A549 (cell line): ENCODE measurements around the gene SMIM15. TPM values are rescaled to one million over a fixed set of nuclear protein-coding genes. Genes with fewer than 3 reads are reported as not detected.

Source experiments
- ATAC-seq, 2 experiments: fragments of 200-7000 bp in 1 of 2; fragments of >200 bp in 1 of 2; cut with Nextera tagmentation in 1 of 2; cut with Tn5 transposase in 1 of 2; 3 replicates each; pipeline versions ENCODE4 v1.8.0 to v1.9.1; 2018 to 2020; ENCODE audit warnings: mild to moderate bottlenecking in 1 of 2, moderate library complexity in 1 of 2
- CTCF ChIA-PET: fragments of 300-600 bp; sonication (Branson Sonifier 250); formaldehyde crosslinking; extraction: SDS; loops from one replicate; lab custom pipeline; 2021; ENCODE audit warnings: antibody characterized with exemption, inconsistent platforms; lab: Yijun Ruan, JAX
- POLR2A ChIA-PET: fragments of 350-600 bp; formaldehyde crosslinking; extraction: SDS; loops from one replicate; lab custom pipeline; 2021; ENCODE audit warnings: antibody characterized with exemption, inconsistent platforms; lab: Yijun Ruan, JAX
- DNase-seq, 2 experiments: peaks; one replicate each; pipeline versions ENCODE4 v3.0.0 to v3.0.0-alpha.2; 2011 to 2016; ENCODE audit warnings: low read depth in 1 of 2, low spot score in 1 of 2
- FAIRE-seq: peaks from 2 replicates; lab custom pipeline; 2011; peaks lifted over from hg19 to GRCh38; lab: Jason Lieb, UNC
- H3K27ac ChIP-seq, 2 experiments: fragments of >200 bp; sonication (Bioruptor Twin); formaldehyde crosslinking; 3 replicates each; pipeline ENCODE4 v1.5.1; 2016 to 2017
- H3K4me1 ChIP-seq: fragments of >200 bp; sonication (Bioruptor Twin); formaldehyde crosslinking; 3 replicates; pipeline ENCODE4 v1.6.1; 2016
- H3K4me2 ChIP-seq: fragments of >200 bp; sonication (Bioruptor Twin); formaldehyde crosslinking; 3 replicates; pipeline ENCODE4 v1.6.1; 2016
- H3K4me3 ChIP-seq: fragments of >200 bp; sonication (Bioruptor Twin); formaldehyde crosslinking; 3 replicates; pipeline ENCODE4 v1.5.1; 2016
- H3K9me3 ChIP-seq: fragments of >200 bp; sonication (Bioruptor Twin); formaldehyde crosslinking; 3 replicates; pipeline ENCODE4 v1.6.1; 2016
- BCL3 ChIP-seq: fragments of >200 bp; sonication (Bioruptor Twin); formaldehyde crosslinking; IDR thresholded peaks from 3 replicates; pipeline ENCODE4 v1.6.1; 2016
- CTCF ChIP-seq: fragments of >200 bp; sonication (Bioruptor Twin); formaldehyde crosslinking; IDR thresholded peaks from 3 replicates; pipeline ENCODE4 v1.5.1; 2016
- E2F6 ChIP-seq: IDR thresholded peaks from 2 replicates; pipeline ENCODE4 v1.6.1; 2012; ENCODE audit warnings: low read depth, borderline replicate concordance
- EHF ChIP-seq: fragments of 250-450 bp; sonication (Bioruptor Pico); IDR thresholded peaks from 2 replicates; pipeline ENCODE4 v1.5.0; 2020; ENCODE audit warnings: mild to moderate bottlenecking
- EHMT2 ChIP-seq: fragments of 200-600 bp; sonication (generic); IDR thresholded peaks from 2 replicates; pipeline ENCODE4 v1.6.1; 2016; ENCODE audit warnings: antibody characterized with exemption, low read depth, mild to moderate bottlenecking, moderate library complexity
- EP300 ChIP-seq, 2 experiments: fragments of >200 bp; sonication (Bioruptor Twin); formaldehyde crosslinking; IDR thresholded peaks; 2 replicates in 1 of 2; 3 replicates in 1 of 2; pipeline ENCODE4 v1.6.1; 2016 to 2017
- ESRRA ChIP-seq: fragments of 150-350 bp; IDR thresholded peaks from 2 replicates; pipeline ENCODE4 v1.6.1; 2014; ENCODE audit warnings: mild to moderate bottlenecking, low read length, borderline replicate concordance
- FOSL2 ChIP-seq, 2 experiments: fragments of 450-650 bp in 1 of 2; fragments of >200 bp in 1 of 2; sonication (Bioruptor Twin) in 1 of 2; formaldehyde crosslinking; IDR thresholded peaks; 2 replicates each; pipeline versions ENCODE4 v1.5.0 to v1.6.1; 2016 to 2020; ENCODE audit warnings: mild to moderate bottlenecking in 1 of 2, moderate library complexity in 1 of 2
- HDAC2 ChIP-seq: fragments of 200-600 bp; sonication (generic); IDR thresholded peaks from 2 replicates; pipeline ENCODE4 v1.6.1; 2016
- HMGXB4 ChIP-seq: fragments of 250-450 bp; sonication (Bioruptor Pico); IDR thresholded peaks from 2 replicates; pipeline ENCODE4 v1.5.0; 2021; ENCODE audit warnings: mild to moderate bottlenecking, moderate library complexity, borderline replicate concordance
- JUN ChIP-seq, 2 experiments: fragments of >200 bp; sonication (Bioruptor Twin); formaldehyde crosslinking; IDR thresholded peaks; 2 replicates in 1 of 2; 3 replicates in 1 of 2; pipeline ENCODE4 v1.6.1; 2016 to 2017
- KDM5A ChIP-seq: fragments of 200-600 bp; sonication (generic); IDR thresholded peaks from 2 replicates; pipeline ENCODE4 v1.6.1; 2016; ENCODE audit warnings: antibody characterized with exemption, mild to moderate bottlenecking
- MAX ChIP-seq: IDR thresholded peaks from 2 replicates; pipeline ENCODE4 v1.6.1; 2012
- MAZ ChIP-seq: fragments of 150-350 bp; IDR thresholded peaks from 2 replicates; pipeline ENCODE4 v1.6.1; 2014; ENCODE audit warnings: antibody characterized with exemption, low read depth, low read length, borderline replicate concordance
- MYC ChIP-seq: IDR thresholded peaks from 2 replicates; pipeline ENCODE4 v1.6.1; 2012; ENCODE audit warnings: mild to moderate bottlenecking, inconsistent platforms, low read length, improper control_type of control experiment, borderline replicate concordance
- PHF8 ChIP-seq: fragments of 200-600 bp; sonication (generic); IDR thresholded peaks from 2 replicates; pipeline ENCODE4 v1.6.1; 2016; ENCODE audit warnings: low read depth, mild to moderate bottlenecking, antibody characterized with exemption, moderate library complexity, borderline replicate concordance
- POLR2A ChIP-seq: IDR thresholded peaks from 2 replicates; pipeline ENCODE4 v1.6.1; 2012; ENCODE audit warnings: mild to moderate bottlenecking, low read length
- POLR2AphosphoS2 ChIP-seq: conservative IDR thresholded peaks from 2 replicates; pipeline ENCODE4 v1.6.1; 2012; ENCODE audit warnings: low read length, improper control_type of control experiment, inconsistent platforms
- RARB ChIP-seq: fragments of 250-450 bp; sonication (Bioruptor Pico); IDR thresholded peaks from 2 replicates; pipeline ENCODE4 v1.8.0; 2021; ENCODE audit warnings: mild to moderate bottlenecking, moderate library complexity
- REST ChIP-seq: fragments of 200-600 bp; sonication (generic); IDR thresholded peaks from 2 replicates; pipeline ENCODE4 v1.6.1; 2016; ENCODE audit warnings: antibody characterized with exemption, mild to moderate bottlenecking, moderate library complexity
- RFX5 ChIP-seq: fragments of 450-650 bp; IDR thresholded peaks from 2 replicates; pipeline ENCODE4 v1.7.1; 2014; ENCODE audit warnings: antibody characterized with exemption, mild to moderate bottlenecking, moderate library complexity
- SMC3 ChIP-seq: fragments of >200 bp; sonication (Bioruptor Twin); formaldehyde crosslinking; IDR thresholded peaks from 3 replicates; pipeline ENCODE4 v1.6.1; 2018; ENCODE audit warnings: inconsistent platforms
- TFCP2L1 ChIP-seq: fragments of 250-450 bp; sonication (Bioruptor Pico); IDR thresholded peaks from 2 replicates; pipeline ENCODE4 v1.5.0; 2021; ENCODE audit warnings: mild to moderate bottlenecking
- WGBS: methylation state at CpG from one replicate; pipeline ENCODE4 v1.1.6; 2017; ENCODE audit errors: missing lambda C conversion rate; 5-methylcytosine and 5-hydroxymethylcytosine counted together
- polyA minus RNA-seq: library from RNA; depleted of rRNA, polyadenylated mRNA; stranded (reverse); fragments of >200 nt; gene quantifications from 2 replicates; pipeline ENCODE4 v1.2.3, GENCODE V29; 2011; rRNA and poly(A)+ RNA removed
- polyA plus RNA-seq, 4 experiments: library from polyadenylated mRNA; depleted of rRNA in 3 of 4; stranded (reverse); fragments of >200 nt; fragmentation: RNase III in 1 of 4; extraction: RNeasy Plus Mini Kit Qiagen cat#74134 plus additional on column Dnase treatment in 1 of 4; gene quantifications; 2 replicates in 3 of 4; 3 replicates in 1 of 4; pipeline ENCODE4 v1.2.3, GENCODE V29; 2011 to 2017

Gene SMIM15
- polyA plus RNA-seq (2011; rRNA removed) (100 and 131 TPM in 2 replicates), polyA plus RNA-seq (2017; fragmentation: RNase III; extraction: RNeasy Plus Mini Kit Qiagen cat#74134 plus additional on column Dnase treatment) (56.7 to 60.6 TPM (median 58.0 TPM) in 3 replicates), polyA minus RNA-seq (40.8 and 47.7 TPM in 2 replicates)
- 42.2 and 48.9 TPM in 2 replicates for polyA plus RNA-seq (2012; cell fraction: cytosol; rRNA removed)
- 10.7 and 15.8 TPM in 2 replicates for polyA plus RNA-seq (2012; cell fraction: nucleus; rRNA removed)

GRCh38 chr5:61162010-61162831 is at the start of gene SMIM15:
SMIM15 (minus strand) TSS chr5:61162468; CDS start chr5:61160171, 2,297 bp downstream.
- no peaks in the 10 kb centered on the region for H3K9me3 ChIP-seq
- ChIA-PET CTCF (interaction anchor here (2.3 kb wide), 1 partner anchor 169 kb away, joined by 8 read pairs; the partner anchor contains the start of gene ZSWIM6), POLR2A (interaction anchor here (1.0 to 2.0 kb wide), 2 partner anchors 141 to 169 kb away, joined by 8 to 9 read pairs; partner anchors contain the start of gene ZSWIM6)
- ATAC-seq (peak; percentile 97), DNase-seq (peak; percentile 92 to 94), FAIRE-seq (no peak)
- H3K27ac ChIP-seq = peak within 1 kb of the TSS; percentile 95
- peaks cover 16% of the 10 kb centered on the region; the same call in 2 of the 3 replicates for H3K4me1 ChIP-seq
- TF ChIP-seq MAZ = 0 out of 2 replicates have a peak, but pooled peaks have one; percentile 3
- TF ChIP-seq RFX5 = 0 out of 2 replicates have a peak, but pooled peaks have one; percentile 35
- no peak for TF ChIP-seq REST
- TF ChIP-seq JUN (IDR thresholded peaks at IDR 0.05) = peak; percentile 45 to 94; a peak in 3 of 5 replicates
- peak; percentile 73 for TF ChIP-seq POLR2A
- TF ChIP-seq KDM5A = peak; percentile 32; the same call in 1 of the 2 replicates
- TF ChIP-seq FOSL2 (IDR thresholded peaks at IDR 0.05) = no peak
- TF ChIP-seq FOSL2 (CRISPR knock-in tag; IDR thresholded peaks at IDR 0.05) = peak; percentile 51
- 0 out of 2 replicates have a peak, but pooled peaks have one; percentile 39 for TF ChIP-seq MYC
- TF ChIP-seq EP300 (IDR thresholded peaks at IDR 0.05) = peak in 1 of 2 experiments; percentile 18; a peak in 1 of 5 replicates
- TF ChIP-seq PHF8 = peak; percentile 94
- 0 out of 2 replicates have a peak, but pooled peaks have one; percentile 55 for TF ChIP-seq HDAC2
- TF ChIP-seq POLR2AphosphoS2 = 0 out of 2 replicates have a peak, but pooled peaks have one; percentile 35
- TF ChIP-seq MAX = peak; percentile 87
- TF ChIP-seq ESRRA = no peak
- TF ChIP-seq HMGXB4 (CRISPR knock-in tag) = peak; percentile 64; the same call in 1 of the 2 replicates
- no peak for TF ChIP-seq RARB
- no peak; the same call in 1 of the 2 replicates for TF ChIP-seq EHF (CRISPR knock-in tag)
- TF ChIP-seq CTCF = no peak
- peak; percentile 10; the same call in 1 of the 3 replicates for TF ChIP-seq SMC3
- peak; percentile 75; the same call in 1 of the 2 replicates for TF ChIP-seq TFCP2L1 (CRISPR knock-in tag)
- TF ChIP-seq BCL3 = peak; percentile 76; the same call in 1 of the 3 replicates
- no peak for TF ChIP-seq EHMT2
- TF ChIP-seq E2F6 = peak; percentile 81
- peak within 1 kb of the TSS; percentile 78 for H3K4me3 ChIP-seq
- H3K4me2 ChIP-seq = peak within 1 kb of the TSS; percentile 82
- 2% methylated on average over 52 of the region's 73 CpGs for WGBS
